ENCODE results near the gene JADE1. TPM values are rescaled to one million over a fixed set of nuclear protein-coding genes. Genes with fewer than 3 reads are reported as not detected.

JADE1 gene
- total and polyA plus RNA-seq, 2 of the 13 experiments (the other 11 are each of a cell fraction or from before 2014, with no cell fraction given) = 5.4 to 19.3 TPM

DNA sequence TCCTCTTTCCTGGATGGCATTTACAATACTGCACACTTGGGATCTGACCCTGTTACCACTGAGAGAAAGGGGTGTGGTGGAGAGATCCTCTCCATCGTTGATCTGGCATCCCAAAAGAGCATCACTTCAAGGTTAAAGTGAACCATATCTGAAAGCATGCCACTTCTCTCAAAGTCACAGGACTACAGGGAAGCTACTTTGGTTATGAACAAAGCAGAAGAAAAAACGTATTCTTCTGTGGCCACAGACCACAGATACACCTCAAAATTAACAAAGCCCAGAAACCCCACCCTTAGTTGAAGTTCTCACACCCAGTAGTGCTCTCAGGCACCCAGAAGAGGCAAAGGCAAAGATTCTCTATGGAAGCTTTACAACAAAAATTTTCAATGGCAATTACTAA, 108.3 kb downstream of the JADE1 start (continued):
- TF ChIP-seq, protein P1, sequence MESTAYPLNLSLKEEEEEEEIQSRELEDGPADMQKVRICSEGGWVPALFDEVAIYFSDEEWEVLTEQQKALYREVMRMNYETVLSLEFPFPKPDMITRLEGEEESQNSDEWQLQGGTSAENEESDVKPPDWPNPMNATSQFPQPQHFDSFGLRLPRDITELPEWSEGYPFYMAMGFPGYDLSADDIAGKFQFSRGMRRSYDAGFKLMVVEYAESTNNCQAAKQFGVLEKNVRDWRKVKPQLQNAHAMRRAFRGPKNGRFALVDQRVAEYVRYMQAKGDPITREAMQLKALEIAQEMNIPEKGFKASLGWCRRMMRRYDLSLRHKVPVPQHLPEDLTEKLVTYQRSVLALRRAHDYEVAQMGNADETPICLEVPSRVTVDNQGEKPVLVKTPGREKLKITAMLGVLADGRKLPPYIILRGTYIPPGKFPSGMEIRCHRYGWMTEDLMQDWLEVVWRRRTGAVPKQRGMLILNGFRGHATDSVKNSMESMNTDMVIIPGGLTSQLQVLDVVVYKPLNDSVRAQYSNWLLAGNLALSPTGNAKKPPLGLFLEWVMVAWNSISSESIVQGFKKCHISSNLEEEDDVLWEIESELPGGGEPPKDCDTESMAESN (CRISPR knock-in tag; conservative IDR thresholded peaks at IDR 0.05) = no peak
- TF ChIP-seq, protein P2, sequence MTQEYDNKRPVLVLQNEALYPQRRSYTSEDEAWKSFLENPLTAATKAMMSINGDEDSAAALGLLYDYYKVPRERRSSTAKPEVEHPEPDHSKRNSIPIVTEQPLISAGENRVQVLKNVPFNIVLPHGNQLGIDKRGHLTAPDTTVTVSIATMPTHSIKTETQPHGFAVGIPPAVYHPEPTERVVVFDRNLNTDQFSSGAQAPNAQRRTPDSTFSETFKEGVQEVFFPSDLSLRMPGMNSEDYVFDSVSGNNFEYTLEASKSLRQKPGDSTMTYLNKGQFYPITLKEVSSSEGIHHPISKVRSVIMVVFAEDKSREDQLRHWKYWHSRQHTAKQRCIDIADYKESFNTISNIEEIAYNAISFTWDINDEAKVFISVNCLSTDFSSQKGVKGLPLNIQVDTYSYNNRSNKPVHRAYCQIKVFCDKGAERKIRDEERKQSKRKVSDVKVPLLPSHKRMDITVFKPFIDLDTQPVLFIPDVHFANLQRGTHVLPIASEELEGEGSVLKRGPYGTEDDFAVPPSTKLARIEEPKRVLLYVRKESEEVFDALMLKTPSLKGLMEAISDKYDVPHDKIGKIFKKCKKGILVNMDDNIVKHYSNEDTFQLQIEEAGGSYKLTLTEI (CRISPR knock-in tag; conservative IDR thresholded peaks at IDR 0.05) = no peak
- TF ChIP-seq ZNF674 (CRISPR knock-in tag; IDR thresholded peaks at IDR 0.05; ENCODE audit: low read depth) = no peak

DNA sequence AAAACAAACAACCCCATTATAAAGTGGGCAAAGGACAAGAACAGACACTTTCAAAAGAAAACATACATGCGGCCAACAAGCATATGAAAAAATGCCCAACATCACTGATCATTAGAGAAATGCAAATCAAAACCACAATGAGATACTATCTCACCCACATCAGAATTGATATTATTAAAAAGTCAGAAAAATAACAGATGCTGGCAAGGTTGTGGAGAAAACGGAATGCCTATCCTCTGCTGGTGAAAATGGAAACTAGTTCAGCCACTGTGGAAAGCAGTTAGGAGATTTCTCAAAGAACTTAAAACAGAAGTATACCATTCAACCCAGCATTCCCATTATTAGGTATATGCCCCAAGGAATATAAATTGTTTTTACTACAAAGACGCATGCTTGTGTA, 112.5 kb downstream of the JADE1 start:
- no TSS peak for BruUV-seq (replicated peaks)
- Histone ChIP-seq H4K20me1 (ENCODE audit: insufficient read depth, low read length) (no peaks in the 10 kb centered on the region), H3K4me3 (replicated peaks in 1 of 3; ENCODE audit: insufficient read depth in 1 of 3, low read depth in 2 of 3, low read length in 3 of 3) (no peak overlapping the region), H3K36me3 (replicated peaks in 1 of 2; ENCODE audit: control insufficient read depth in 1 of 2, insufficient read depth in 2 of 2, low read length in 2 of 2) (no peaks in the 10 kb centered on the region), H3K79me2 (ENCODE audit: insufficient read depth, low read length) (no peaks in the 10 kb centered on the region), H3K4me1 (ENCODE audit: insufficient read depth, low read length) (no peaks in the 10 kb centered on the region), H3K27ac (ENCODE audit: extremely low read length, insufficient read depth, low read length) (no peak overlapping the region), H3K4me2 (ENCODE audit: low read depth, low read length) (no peak overlapping the region), H3K9me3 (ENCODE audit: low read length) (no peaks in the 10 kb centered on the region), H2AFZ (ENCODE audit: low read length) (no peak overlapping the region), H3K9ac (ENCODE audit: insufficient read depth, low read depth, low read length) (no peak overlapping the region), H3K27me3 (ENCODE audit: control insufficient read depth in 1 of 2, insufficient read depth in 2 of 2, low read length in 2 of 2) (no peaks in the 10 kb centered on the region)
- in situ Hi-C loops (cut with HindIII; ENCODE audit: extremely low pct_ligation_motif_present, low pct_unique_long_range_greater_than_20kb) (no loop called here), intact Hi-C loops (cut with micrococcal nuclease; ENCODE audit: unreplicated experiment) (no loop called here)
- ATAC-seq = no peak
- 96% methylated on average over 3 of the region's 3 CpGs for WGBS (ENCODE audit: low lambda C conversion rate)
- FAIRE-seq = no peak
- POLR2A ChIA-PET = no interaction called here
- CTCF ChIA-PET (ENCODE audit: low intra/inter-chr PET ratio, low total read pairs) = no interaction called here
- no peak for DNase-seq (ENCODE audit: low spot score)
- TF ChIP-seq, protein P3, sequence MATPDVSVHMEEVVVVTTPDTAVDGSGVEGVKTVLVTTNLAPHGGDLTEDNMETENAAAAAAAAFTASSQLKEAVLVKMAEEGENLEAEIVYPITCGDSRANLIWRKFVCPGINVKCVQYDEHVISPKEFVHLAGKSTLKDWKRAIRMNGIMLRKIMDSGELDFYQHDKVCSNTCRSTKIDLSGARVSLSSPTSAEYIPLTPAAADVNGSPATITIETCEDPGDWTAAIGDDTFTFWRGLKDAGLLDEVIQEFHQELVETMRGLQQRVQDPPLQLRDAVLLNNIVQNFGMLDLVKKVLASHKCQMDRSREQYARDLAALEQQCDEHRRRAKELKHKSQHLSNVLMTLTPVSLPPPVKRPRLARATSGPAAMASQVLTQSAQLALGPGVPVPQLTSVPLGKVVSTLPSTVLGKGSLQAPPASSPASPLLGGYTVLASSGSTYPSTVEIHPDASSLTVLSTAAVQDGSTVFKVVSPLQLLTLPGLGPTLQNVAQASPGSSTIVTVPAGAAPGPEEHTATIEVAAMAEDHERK (CRISPR knock-in tag; IDR thresholded peaks at IDR 0.05; ENCODE audit: low read depth) = no peak
- TF ChIP-seq ATF7-NPFF (CRISPR knock-in tag; IDR thresholded peaks at IDR 0.05; ENCODE audit: low read depth) (no peak), JUNB (CRISPR knock-in tag; IDR thresholded peaks at IDR 0.05; ENCODE audit: borderline replicate concordance) (no peak), THAP8 (CRISPR knock-in tag; IDR thresholded peaks at IDR 0.05; ENCODE audit: borderline replicate concordance) (no peak), NFATC3 (CRISPR knock-in tag; IDR thresholded peaks at IDR 0.05) (no peak), TARDBP (CRISPR knock-in tag; IDR thresholded peaks at IDR 0.05) (no peak)
- TF ChIP-seq, protein P4, sequence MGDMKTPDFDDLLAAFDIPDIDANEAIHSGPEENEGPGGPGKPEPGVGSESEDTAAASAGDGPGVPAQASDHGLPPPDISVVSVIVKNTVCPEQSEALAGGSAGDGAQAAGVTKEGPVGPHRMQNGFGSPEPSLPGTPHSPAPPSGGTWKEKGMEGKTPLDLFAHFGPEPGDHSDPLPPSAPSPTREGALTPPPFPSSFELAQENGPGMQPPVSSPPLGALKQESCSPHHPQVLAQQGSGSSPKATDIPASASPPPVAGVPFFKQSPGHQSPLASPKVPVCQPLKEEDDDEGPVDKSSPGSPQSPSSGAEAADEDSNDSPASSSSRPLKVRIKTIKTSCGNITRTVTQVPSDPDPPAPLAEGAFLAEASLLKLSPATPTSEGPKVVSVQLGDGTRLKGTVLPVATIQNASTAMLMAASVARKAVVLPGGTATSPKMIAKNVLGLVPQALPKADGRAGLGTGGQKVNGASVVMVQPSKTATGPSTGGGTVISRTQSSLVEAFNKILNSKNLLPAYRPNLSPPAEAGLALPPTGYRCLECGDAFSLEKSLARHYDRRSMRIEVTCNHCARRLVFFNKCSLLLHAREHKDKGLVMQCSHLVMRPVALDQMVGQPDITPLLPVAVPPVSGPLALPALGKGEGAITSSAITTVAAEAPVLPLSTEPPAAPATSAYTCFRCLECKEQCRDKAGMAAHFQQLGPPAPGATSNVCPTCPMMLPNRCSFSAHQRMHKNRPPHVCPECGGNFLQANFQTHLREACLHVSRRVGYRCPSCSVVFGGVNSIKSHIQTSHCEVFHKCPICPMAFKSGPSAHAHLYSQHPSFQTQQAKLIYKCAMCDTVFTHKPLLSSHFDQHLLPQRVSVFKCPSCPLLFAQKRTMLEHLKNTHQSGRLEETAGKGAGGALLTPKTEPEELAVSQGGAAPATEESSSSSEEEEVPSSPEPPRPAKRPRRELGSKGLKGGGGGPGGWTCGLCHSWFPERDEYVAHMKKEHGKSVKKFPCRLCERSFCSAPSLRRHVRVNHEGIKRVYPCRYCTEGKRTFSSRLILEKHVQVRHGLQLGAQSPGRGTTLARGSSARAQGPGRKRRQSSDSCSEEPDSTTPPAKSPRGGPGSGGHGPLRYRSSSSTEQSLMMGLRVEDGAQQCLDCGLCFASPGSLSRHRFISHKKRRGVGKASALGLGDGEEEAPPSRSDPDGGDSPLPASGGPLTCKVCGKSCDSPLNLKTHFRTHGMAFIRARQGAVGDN (CRISPR knock-in tag; IDR thresholded peaks at IDR 0.05) = no peak
- TF ChIP-seq, protein P5, sequence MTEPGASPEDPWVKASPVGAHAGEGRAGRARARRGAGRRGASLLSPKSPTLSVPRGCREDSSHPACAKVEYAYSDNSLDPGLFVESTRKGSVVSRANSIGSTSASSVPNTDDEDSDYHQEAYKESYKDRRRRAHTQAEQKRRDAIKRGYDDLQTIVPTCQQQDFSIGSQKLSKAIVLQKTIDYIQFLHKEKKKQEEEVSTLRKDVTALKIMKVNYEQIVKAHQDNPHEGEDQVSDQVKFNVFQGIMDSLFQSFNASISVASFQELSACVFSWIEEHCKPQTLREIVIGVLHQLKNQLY (CRISPR knock-in tag; IDR thresholded peaks at IDR 0.05) = no peak
